ENCODE data around the gene LRP5.

DNA sequence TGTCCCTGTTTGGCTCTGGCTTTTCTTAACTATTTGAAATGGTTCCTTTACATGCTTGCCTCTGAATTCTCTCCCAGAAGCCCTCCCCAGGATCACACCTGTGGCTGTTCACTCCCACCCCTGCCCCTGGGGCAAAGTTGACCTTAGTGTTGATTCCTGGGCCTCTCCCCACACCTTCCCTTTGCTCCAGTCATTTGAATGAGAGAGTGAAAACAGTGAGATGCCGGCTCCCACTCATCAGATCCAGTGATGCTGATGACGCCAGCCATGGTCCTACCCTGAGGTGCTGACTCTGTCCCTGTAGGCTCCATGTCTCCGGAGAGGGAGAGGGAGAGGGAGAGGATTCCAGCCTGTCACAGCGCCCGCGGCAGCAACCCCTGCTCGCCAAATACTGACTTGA lies 40.7 kb downstream of the LRP5 start:
- TF ChIP-seq, protein P1, sequence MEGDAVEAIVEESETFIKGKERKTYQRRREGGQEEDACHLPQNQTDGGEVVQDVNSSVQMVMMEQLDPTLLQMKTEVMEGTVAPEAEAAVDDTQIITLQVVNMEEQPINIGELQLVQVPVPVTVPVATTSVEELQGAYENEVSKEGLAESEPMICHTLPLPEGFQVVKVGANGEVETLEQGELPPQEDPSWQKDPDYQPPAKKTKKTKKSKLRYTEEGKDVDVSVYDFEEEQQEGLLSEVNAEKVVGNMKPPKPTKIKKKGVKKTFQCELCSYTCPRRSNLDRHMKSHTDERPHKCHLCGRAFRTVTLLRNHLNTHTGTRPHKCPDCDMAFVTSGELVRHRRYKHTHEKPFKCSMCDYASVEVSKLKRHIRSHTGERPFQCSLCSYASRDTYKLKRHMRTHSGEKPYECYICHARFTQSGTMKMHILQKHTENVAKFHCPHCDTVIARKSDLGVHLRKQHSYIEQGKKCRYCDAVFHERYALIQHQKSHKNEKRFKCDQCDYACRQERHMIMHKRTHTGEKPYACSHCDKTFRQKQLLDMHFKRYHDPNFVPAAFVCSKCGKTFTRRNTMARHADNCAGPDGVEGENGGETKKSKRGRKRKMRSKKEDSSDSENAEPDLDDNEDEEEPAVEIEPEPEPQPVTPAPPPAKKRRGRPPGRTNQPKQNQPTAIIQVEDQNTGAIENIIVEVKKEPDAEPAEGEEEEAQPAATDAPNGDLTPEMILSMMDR (conservative IDR thresholded peaks at IDR 0.05; ENCODE audit: low read depth in 2 of 2) = no peak
- TF ChIP-seq EZH2phosphoT487 (IDR thresholded peaks at IDR 0.05; ENCODE audit: unreplicated experiment) (no peak), EZH2 (IDR thresholded peaks at IDR 0.05; ENCODE audit: low read depth, unreplicated experiment) (no peak)
